SJSA1 (cell line): ENCODE results near the gene LRRN2. TPM values are rescaled to one million over a fixed set of nuclear protein-coding genes. Genes with fewer than 3 reads are reported as not detected.

Experiments
- DNase-seq, 2 experiments: peaks; one replicate each; pipeline ENCODE4 v3.0.0-alpha.2; 2015 to 2020; ENCODE audit warnings: low spot score in 2 of 2, low read depth in 1 of 2
- H3K27ac ChIP-seq: fragments of 250-450 bp; sonication (Bioruptor Pico); 2 replicates; pipeline ENCODE4 v1.5.1; 2020; ENCODE audit warnings: mild to moderate bottlenecking, moderate library complexity
- H3K27me3 ChIP-seq: fragments of 250-450 bp; sonication (Bioruptor Pico); replicated peaks from 2 replicates; pipeline ENCODE4 v1.5.1; 2020; ENCODE audit warnings: mild to moderate bottlenecking, moderate library complexity
- H3K36me3 ChIP-seq: fragments of 250-450 bp; sonication (Bioruptor Pico); 2 replicates; pipeline ENCODE4 v1.5.1; 2020; ENCODE audit warnings: mild to moderate bottlenecking
- H3K4me1 ChIP-seq: fragments of 250-450 bp; sonication (Bioruptor Pico); replicated peaks from 2 replicates; pipeline ENCODE4 v1.6.1; 2021; ENCODE audit warnings: mild to moderate bottlenecking
- H3K4me3 ChIP-seq: fragments of 250-450 bp; sonication (Bioruptor Pico); 2 replicates; pipeline ENCODE4 v1.5.1; 2020; ENCODE audit warnings: mild to moderate bottlenecking
- H3K9me3 ChIP-seq: fragments of 250-450 bp; sonication (Bioruptor Pico); replicated peaks from 2 replicates; pipeline ENCODE4 v1.5.1; 2020; ENCODE audit warnings: mild to moderate bottlenecking
- total RNA-seq: library from RNA; depleted of rRNA; stranded (reverse); fragments of >200 nt; shearing (Covaris generic); gene quantifications from 2 replicates; pipeline ENCODE4 v1.2.3, GENCODE V29; 2014

The LRRN2 gene
- total RNA-seq, 1 experiment from 2014 or later = not detected

DNA sequence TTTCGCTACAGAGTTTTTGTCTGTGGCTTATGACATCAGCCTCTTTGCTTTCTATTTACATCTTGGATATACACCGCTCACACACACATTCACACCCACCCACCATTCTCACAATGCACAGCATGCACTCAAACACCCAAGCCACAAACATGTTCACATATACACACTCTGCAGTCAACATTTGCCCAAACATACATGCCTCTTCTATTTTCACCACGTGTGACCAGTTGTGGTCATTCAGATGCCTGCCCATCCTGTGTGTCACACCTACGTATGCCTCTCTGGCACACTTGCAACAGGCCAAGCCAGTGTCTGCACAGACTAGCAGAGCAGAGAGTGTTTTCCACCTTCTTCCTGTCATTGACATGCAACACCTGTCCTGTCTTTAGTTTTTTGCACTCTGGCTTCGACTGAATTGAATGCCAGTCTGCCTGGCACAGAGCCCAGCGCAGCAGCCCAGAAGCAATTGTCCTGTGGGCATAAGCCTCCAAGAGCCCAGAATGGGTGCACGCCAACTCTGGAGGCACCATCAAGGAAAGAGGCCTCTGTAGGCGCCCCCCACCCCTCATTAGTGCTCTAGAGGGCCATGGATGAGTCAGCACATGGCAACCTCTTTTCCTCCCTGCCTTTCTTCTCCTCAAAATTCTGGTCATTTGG lies 37.7 kb upstream of the LRRN2 start:
- H3K9me3 ChIP-seq = no peaks in the 10 kb centered on the region
- no peaks in the 10 kb centered on the region for H3K36me3 ChIP-seq
- H3K27ac ChIP-seq = no peak overlapping the region
- peaks cover 10% of the 10 kb centered on the region for H3K27me3 ChIP-seq
- DNase-seq = peak in 1 of 2 experiments; percentile 32
- H3K4me1 ChIP-seq = no peaks in the 10 kb centered on the region; the same call in 1 of the 2 replicates
- no peak overlapping the region for H3K4me3 ChIP-seq

DNA sequence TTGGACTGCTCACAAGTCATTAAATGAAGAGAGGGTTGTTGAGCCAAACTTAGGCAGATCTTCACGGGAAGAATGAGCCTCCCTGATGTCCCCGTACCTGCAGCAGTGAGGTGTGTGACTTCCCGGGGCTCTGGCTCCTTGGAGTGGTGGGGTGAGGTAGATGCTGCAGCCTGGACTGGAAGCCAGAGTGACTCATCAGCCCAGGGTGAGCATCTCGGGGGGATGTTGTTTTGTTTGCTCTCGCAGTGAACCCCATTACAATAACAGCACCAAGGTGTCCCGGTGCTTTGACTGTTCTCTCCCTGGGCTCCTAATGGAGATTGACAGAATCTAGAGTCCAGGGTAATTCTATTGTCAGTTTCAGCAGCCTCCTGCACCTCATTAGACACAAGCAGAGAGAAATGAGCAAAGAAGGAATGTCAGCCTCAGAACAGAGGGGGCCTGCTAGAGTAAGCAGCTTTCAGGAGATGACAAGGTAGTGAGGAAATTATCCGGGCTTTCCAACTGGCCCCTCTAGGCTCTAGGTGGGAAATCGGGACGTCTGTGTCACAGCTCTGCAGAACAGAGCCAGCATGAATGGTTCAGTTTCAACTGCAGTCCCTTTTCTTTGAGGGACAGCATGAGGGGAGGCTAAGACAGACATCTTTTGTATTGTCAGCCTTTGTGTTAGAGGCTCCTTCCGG lies 36.0 kb upstream of the LRRN2 start:
- Histone ChIP-seq H3K27me3 (peaks cover 19% of the 10 kb centered on the region), H3K36me3 (no peaks in the 10 kb centered on the region), H3K27ac (no peak overlapping the region), H3K4me3 (no peak overlapping the region), H3K9me3 (no peaks in the 10 kb centered on the region), H3K4me1 (no peaks in the 10 kb centered on the region; the same call in 1 of the 2 replicates)
- no peak for DNase-seq

DNA sequence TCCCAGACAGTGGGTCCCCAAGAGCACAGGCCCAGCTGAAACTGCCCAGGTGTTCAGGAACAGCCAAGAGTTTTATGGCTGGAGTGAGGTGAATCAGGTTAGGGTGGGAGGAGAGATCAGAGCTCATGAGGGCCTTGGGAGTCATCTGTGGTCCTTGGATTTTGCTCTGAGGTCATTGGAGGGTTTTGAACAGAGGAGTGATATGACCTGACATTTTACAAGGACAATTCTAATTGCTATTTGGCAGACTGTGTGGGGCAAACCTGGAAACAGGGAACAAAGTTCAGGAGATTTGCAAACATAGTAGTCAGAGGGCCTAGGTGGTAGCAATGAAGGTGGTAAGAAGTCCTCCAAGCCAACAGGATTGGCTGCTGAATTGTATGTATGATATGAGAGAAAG lies 31.1 kb upstream of the LRRN2 start:
- Histone ChIP-seq H3K4me1 (no peaks in the 10 kb centered on the region; the same call in 1 of the 2 replicates), H3K9me3 (no peaks in the 10 kb centered on the region), H3K27me3 (peaks cover 43% of the 10 kb centered on the region), H3K4me3 (no peak overlapping the region), H3K27ac (no peak overlapping the region), H3K36me3 (no peaks in the 10 kb centered on the region)
- DNase-seq = no peak

DNA sequence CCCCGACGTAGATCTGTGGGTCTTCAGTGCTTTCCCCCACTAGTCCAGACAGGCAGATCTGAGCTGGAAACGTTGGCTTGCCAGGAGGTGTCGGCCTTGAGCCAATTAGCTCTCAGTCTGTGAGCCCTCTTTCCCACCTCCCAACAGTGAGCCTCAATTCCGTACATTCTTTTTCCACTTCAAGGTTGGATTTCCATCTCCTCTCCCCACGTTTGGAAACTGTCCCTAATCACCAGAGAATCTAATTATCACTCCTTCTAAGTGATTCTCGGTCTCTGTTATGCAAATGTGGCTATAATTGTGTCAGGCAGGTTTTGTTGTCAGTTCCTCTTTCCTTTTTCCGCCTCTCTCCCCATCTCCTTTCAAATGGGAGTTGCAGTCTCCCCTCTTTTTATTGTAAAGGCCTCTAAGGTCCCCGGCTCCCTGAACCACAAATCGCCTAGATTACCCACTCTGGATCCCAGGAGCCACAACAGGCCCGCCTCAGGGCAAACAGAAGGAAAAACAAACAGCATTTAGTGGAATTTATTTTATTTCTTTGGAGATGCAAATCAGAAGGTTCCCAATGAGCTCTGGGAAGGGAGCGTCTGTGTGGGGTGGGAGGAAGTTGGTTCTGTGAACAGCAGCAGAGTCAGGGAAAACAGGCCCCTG lies 29.4 kb upstream of the LRRN2 start:
- DNase-seq = no peak
- H3K27me3 ChIP-seq = peaks cover 55% of the 10 kb centered on the region
- H3K4me3 ChIP-seq = no peak overlapping the region
- no peaks in the 10 kb centered on the region for H3K9me3 ChIP-seq
- H3K27ac ChIP-seq = no peak overlapping the region
- no peaks in the 10 kb centered on the region for H3K36me3 ChIP-seq
- no peaks in the 10 kb centered on the region; the same call in 1 of the 2 replicates for H3K4me1 ChIP-seq

- Histone ChIP-seq H3K4me3 (no peak overlapping the region), H3K4me1 (no peaks in the 10 kb centered on the region; the same call in 1 of the 2 replicates), H3K9me3 (no peaks in the 10 kb centered on the region), H3K27me3 (peaks cover 59% of the 10 kb centered on the region), H3K36me3 (no peaks in the 10 kb centered on the region), H3K27ac (no peak overlapping the region)
- no peak for DNase-seq
Measured at GRCh38 chr1:204714194-204714860, 28.8 kb upstream of the LRRN2 start.

DNA sequence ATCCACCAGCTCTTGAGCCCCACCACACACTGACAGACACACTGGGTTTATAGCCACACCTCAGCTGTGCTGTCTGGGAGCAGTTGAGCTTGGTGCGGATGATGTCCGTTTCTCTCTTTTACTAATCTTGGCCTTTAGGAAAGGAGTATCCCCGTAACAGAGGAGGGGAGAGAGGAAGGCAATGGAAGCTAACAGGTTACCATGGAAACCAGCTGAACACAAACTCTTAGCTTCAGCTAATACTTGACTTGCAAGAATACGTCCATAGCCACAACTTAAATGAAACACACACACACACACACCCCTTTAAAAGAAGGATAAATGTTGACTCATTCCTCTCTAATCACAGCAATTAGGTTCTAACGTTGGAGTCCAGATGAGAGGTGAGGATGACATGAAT lies 28.0 kb upstream of the LRRN2 start:
- peaks cover 61% of the 10 kb centered on the region for H3K27me3 ChIP-seq
- no peaks in the 10 kb centered on the region for H3K36me3 ChIP-seq
- H3K4me3 ChIP-seq = no peak overlapping the region
- no peaks in the 10 kb centered on the region for H3K4me1 ChIP-seq
- no peak for DNase-seq
- no peaks in the 10 kb centered on the region for H3K9me3 ChIP-seq
- no peak overlapping the region for H3K27ac ChIP-seq

DNA sequence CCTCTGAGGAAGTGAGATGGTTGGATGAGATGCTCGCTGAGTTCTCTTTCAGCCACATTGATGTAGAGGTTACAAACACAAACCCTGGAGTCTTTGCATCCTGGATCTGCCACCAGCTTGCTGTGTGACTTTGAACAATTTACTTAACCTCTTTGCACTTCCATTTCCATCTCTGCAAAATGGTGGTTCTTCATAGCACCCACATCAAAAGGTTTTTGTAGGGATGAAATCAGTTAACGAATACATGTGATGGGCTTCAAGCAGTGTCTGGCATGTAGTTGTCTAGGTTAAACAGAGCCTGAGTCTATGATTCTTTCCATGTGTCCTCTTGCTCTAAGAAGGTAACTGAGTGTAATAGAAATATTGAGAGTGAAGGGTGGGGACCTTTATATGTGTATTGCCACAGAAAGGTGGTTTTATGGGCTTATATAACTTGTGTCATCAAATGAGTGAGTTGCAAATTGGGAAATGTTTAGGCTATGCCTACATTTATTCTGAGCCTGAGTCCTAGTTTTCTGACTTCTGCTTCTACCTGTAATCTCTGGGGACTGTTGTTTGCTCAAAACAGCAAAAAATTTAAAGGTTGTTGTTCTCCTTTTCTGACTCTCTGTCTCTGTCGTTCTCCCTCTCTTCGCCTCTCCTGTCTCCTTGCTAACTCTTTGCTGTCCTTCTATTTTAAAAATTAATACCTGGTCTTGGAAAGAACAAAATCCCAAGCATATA lies 27.3 kb upstream of the LRRN2 start:
- H3K4me3 ChIP-seq = no peak overlapping the region
- no peaks in the 10 kb centered on the region for H3K36me3 ChIP-seq
- no peaks in the 10 kb centered on the region for H3K9me3 ChIP-seq
- H3K27ac ChIP-seq = no peak overlapping the region
- H3K27me3 ChIP-seq = peaks cover 54% of the 10 kb centered on the region
- DNase-seq = no peak
- H3K4me1 ChIP-seq = no peaks in the 10 kb centered on the region

- Histone ChIP-seq H3K4me3 (no peak overlapping the region), H3K4me1 (no peaks in the 10 kb centered on the region), H3K9me3 (no peaks in the 10 kb centered on the region), H3K27ac (no peak overlapping the region), H3K27me3 (peaks cover 48% of the 10 kb centered on the region), H3K36me3 (no peaks in the 10 kb centered on the region)
- DNase-seq = no peak
Measured at GRCh38 chr1:204711947-204712701, 26.6 kb upstream of the LRRN2 start.

- no peak for DNase-seq
- no peaks in the 10 kb centered on the region for H3K4me1 ChIP-seq
- no peaks in the 10 kb centered on the region for H3K36me3 ChIP-seq
- no peaks in the 10 kb centered on the region for H3K9me3 ChIP-seq
- H3K27me3 ChIP-seq = peaks cover 48% of the 10 kb centered on the region
- no peak overlapping the region for H3K4me3 ChIP-seq
- no peak overlapping the region for H3K27ac ChIP-seq
Measured at GRCh38 chr1:204711103-204711946, 25.8 kb upstream of the LRRN2 start.

- peaks cover 48% of the 10 kb centered on the region for H3K27me3 ChIP-seq
- H3K27ac ChIP-seq = no peak overlapping the region
- no peak overlapping the region for H3K4me3 ChIP-seq
- no peaks in the 10 kb centered on the region for H3K36me3 ChIP-seq
- no peak for DNase-seq
- H3K9me3 ChIP-seq = no peaks in the 10 kb centered on the region
- H3K4me1 ChIP-seq = no peaks in the 10 kb centered on the region
Measured at GRCh38 chr1:204709960-204710912, 24.7 kb upstream of the LRRN2 start.

DNA sequence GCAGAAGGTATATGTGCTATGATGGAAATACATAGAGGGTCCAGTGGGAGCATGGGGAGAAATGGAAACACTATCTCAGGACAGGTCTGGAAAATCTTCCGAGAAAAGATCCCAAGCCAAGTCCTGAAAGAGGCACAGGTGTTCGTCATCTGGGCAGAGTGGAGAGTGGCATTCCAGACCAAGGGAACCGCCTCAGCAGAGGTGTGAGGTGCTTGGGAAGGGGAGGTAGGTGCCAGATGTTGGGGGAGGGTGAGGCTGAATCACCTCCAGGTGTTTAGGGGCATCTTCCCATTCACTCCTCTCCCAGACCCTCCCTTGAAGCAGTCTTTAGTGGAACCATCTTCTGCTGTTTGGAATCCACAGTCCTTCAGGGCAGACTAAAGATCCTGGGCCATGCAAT lies 23.5 kb upstream of the LRRN2 start:
- Histone ChIP-seq H3K36me3 (no peaks in the 10 kb centered on the region), H3K4me1 (no peaks in the 10 kb centered on the region), H3K27me3 (peaks cover 50% of the 10 kb centered on the region), H3K27ac (no peak overlapping the region), H3K9me3 (no peaks in the 10 kb centered on the region), H3K4me3 (no peak overlapping the region)
- no peak for DNase-seq
